Retina (tissue), 1 donor: ENCODE results near the gene CAPZB.
"Not testable (repeated sequence)": the region's sequence is repeated elsewhere in the genome, so short reads cannot be mapped to it uniquely, and the experiment has no call there.

ENCODE experiments used
- DNase-seq: peaks from one replicate; pipeline ENCODE4 v3.0.0-alpha.2; 2016

Gene CAPZB

GRCh38 chr1:19305880-19306279 lies 179.5 kb downstream of the CAPZB start:
- DNase-seq, result no peak

- DNase-seq, result not testable (repeated sequence)
Measured at GRCh38 chr1:19304081-19304480, 181.3 kb downstream of the CAPZB start.

GRCh38 chr1:19300211-19300610 lies 185.1 kb downstream of the CAPZB start:
- DNase-seq, result no peak

- no peak for DNase-seq
Measured at GRCh38 chr1:19294638-19295037, 190.7 kb downstream of the CAPZB start.

- DNase-seq, result no peak
Measured at GRCh38 chr1:19289244-19289643, 196.1 kb downstream of the CAPZB start.
